Fibroblast of skin of right biceps (primary cell): ENCODE measurements around the gene USP21.
"Not testable (repeated sequence)": the region's sequence is repeated elsewhere in the genome, so short reads cannot be mapped to it uniquely, and the experiment has no call there.

Experiments used
- DNase-seq: peaks from one replicate; pipeline ENCODE4 v3.0.0-alpha.2; 2013

The USP21 gene, protein sequence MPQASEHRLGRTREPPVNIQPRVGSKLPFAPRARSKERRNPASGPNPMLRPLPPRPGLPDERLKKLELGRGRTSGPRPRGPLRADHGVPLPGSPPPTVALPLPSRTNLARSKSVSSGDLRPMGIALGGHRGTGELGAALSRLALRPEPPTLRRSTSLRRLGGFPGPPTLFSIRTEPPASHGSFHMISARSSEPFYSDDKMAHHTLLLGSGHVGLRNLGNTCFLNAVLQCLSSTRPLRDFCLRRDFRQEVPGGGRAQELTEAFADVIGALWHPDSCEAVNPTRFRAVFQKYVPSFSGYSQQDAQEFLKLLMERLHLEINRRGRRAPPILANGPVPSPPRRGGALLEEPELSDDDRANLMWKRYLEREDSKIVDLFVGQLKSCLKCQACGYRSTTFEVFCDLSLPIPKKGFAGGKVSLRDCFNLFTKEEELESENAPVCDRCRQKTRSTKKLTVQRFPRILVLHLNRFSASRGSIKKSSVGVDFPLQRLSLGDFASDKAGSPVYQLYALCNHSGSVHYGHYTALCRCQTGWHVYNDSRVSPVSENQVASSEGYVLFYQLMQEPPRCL

GRCh38 chr1:161159087-161159912 is at the start of gene USP21:
Gene USP21, plus strand, starts transcription at chr1:161159500. Its CDS starts 1,141 bp downstream, at chr1:161160641.
- DNase-seq, result peak; percentile 90

DNA sequence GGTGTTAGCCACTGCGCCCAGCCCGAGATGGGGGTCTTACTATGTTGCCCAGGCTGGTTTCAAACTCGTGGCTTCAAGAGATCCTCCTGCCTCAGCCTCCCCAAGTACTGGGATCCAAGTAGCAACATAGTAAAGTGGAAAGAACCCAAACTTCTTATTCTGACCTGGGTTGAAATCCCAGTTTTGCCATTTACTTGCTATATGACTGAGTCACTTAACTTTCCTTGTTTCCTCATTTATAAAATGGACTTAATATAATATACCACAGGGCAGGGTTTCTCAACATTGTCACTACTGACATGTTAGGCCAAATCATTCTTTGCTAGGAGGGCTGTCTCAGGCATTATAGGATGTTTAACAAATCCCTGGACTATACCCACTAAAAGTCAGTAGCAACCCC is 48.2 kb upstream of the USP21 start:
- no peak for DNase-seq

- no peak for DNase-seq
These were observed 47.8 kb upstream of the USP21 start for GRCh38 chr1:161111527-161111926.

DNA sequence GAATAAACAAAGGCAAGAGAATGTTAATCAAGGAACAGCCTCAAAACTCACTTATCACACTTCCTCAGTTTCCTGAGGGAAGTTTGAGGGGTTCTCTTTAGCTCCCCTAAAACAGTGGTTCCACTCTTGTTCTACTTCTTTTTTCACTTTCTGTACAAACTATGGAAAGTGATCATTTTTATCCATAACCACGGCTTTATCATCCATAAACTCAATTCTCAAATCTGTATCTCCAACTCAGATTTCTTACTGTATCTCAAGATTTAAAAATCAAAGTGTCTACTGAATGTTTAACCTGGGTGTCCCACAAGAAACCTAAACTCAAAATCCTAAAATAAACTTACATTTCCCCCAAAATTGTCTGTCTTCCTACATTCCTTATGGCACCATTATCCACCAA is 45.4 kb upstream of the USP21 start:
- DNase-seq, result no peak

DNA sequence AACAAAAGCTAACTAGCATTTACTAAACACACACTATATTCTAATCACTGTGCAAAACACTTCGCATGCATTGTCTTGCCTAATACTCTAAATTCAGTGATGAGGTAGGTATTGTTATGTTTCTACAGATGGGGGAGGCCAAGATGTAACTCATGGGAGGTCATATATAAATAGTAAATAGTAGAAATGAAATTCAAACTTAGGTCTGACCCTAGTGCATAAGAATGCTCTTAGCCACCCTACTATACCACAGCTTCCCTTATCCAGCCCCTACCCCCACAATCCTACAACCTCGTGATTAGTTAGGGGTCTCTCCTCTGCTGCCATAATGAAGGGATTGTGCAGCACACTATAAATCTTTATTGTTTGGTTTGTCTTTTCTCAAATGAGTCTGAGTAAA is 44.7 kb upstream of the USP21 start:
- DNase-seq, result peak; percentile 25

GRCh38 chr1:161115132-161115711 is 44.1 kb upstream of the USP21 start:
- DNase-seq, result peak; percentile 83

DNA sequence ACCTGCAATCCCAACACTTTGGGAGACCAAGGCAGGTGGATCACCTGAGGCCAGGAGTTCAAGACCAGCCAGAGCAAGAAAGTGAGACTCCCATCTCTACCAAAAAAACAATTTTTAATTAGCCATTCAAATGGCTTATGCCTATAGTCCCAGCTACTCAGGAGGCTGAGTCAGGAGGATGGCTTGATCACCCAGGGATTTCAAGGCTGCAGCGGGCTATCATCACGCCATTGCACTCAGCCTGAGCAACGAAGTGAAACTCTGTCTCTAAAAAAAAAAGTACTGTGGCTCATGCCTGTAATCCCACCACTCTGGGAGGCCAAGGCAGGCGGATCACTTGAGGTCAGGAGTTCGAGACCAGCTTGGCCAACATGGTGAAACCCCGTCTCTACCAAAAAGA is 43.3 kb upstream of the USP21 start:
- not testable (repeated sequence) for DNase-seq

DNA sequence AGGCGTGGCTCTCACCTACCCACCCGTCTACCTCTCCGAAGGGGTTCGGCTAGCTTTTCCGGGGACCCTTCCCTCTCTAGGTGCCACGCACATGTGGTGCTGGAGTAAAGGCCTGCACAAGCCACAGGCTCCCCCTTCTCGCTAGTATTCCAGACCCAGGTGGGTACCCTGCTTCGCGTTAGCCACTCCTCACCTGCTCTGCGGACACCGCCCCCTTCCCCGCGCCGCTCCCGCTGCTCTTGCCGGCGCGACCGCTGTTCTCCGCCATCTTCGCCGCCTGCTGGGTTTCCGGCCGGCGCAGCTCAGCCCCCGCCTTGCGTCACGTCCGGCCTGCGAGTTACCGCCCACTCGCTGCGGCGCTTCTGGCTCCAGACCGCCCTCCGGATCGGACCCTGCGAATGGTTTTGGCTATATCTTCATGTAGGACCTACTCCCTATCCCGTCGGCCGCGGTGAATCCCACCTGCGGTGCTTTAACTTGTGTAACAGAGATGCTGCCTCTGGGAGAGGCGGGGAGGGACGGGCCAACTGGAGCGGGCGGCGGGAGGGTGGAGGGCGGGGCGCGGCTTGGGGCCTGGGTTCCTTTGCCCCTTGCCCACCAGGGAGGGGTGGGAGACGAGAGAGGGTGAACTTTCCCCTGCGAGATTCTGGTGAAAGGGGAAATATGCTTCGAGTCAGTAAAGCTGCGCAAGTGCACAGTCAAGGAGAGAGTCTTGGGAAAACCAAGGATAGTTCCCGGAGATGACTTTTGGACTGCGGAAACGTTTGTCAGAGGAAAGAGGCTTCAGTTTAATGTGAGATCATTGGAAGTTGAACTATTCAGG is 41.3 kb upstream of the USP21 start, which contains the start of the genes NIT1 and PFDN2:
Gene NIT1 (plus strand): TSS at position 347 of the 823 bp plus-strand sequence. CDS start 72 bp downstream, at position 419.
Gene PFDN2 (minus strand): TSS at position 279 of the 823 bp plus-strand sequence. CDS start 11 bp downstream, at position 268.
- peak; percentile 81 for DNase-seq

GRCh38 chr1:161119092-161119903 is 40.0 kb upstream of the USP21 start:
- DNase-seq, result peak; percentile 71

DNA sequence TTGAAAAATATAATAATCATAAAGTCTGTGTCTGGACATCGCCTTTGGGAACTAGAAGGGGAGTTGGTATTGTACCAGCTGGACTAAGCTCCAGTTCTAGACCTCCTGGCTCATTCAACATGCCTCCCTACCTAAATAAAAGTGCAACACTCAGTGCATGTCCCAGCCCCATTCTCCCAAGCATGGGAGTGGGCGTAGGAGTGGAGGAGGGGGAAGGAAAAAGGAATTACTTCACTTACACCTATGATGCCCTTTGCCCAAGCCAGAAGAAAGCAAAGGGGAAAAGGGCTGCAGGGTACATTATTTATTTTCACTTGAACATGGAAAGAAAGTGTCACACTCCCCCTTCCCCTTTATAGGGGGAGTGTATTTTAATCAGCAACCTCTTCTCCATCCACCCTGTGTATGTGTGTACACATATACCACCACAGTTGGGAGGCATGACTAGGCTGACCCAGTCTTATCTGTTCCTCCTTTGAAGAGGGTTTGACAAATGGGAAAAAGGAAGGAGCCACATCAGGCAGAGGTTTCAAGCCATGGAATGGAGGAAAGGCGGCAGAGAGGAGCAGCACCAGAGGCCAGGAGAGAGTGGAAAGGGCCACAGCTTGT is 38.2 kb upstream of the USP21 start:
- no peak for DNase-seq

GRCh38 chr1:161121834-161122233 is 37.5 kb upstream of the USP21 start:
- no peak for DNase-seq

DNA sequence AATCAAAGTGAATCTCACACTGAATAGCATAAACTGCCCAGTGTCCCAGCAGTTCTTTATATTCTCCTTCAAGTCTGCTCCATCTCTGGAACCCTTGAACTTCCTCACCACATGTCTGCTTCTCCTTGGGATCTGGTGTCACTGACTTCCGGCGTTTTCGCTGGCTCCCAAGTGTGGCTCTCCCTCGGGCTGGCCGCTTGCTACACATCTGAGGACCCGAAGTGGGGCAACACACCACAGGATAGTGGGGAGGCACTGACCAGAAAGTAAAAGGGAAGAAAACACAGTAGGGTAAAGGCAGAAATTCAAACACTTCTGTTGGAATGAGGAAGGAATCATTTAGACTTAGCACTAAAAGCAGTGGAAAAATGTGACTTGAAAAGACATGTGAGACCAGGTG is 36.3 kb upstream of the USP21 start:
- no peak for DNase-seq

DNA sequence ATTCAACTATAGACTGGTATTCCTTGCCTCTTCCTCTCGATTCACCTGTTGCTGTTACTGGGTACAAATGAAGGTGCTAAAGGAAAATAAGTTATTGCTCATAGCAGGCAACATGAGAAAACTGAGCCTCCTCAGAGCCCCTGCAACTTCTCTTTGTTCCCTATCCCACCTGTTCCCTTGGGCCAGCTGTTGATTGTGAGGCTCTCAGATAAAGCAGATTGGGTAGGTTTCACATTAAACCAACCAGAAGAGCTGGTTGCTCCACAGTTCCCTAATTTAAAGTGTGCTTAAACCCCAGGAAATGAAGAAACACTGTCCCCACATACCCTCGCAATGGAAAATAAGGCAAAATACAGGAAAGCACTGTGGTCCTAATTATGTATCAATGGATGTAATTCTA is 31.7 kb upstream of the USP21 start:
- DNase-seq, result no peak

DNA sequence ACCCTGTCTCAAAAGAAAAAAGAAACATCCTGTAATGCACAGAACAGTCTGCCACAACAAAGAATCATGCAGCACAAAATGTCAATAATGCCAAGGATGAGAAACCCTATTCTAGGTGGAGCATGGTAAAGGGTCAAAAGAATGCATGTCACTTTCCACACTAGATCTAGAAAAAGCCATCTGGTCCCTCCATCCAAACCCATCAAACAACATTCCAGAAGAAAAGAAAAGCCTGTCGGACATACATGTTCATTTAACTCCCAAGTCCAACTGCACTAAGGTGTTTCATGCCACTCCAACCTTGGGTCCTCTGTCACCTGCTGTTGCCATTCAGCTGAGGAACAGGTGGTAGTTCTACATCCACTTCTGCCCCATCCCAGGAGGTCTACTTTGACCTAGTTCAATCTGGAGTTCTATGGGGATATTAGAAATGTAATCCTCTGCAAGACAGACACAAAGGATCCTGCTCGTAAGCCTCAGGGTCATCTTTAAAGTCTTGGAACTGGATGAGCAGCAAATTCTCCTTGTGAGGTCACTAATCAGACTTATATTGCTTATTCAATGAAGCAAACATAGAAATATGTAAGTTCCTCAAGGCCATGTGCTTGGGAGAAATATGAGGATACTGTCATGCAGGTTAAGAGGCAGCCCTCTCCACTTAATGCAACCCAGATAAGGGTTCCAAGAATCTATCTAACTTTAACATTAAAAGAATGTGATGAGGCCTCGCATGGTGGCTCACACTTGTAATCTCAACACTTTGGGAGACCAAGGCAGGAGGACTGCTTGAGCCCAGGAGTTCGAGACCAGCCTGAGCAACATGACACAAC is 30.5 kb upstream of the USP21 start:
- no peak for DNase-seq

GRCh38 chr1:161130266-161130665 is 29.0 kb upstream of the USP21 start:
- no peak for DNase-seq

DNA sequence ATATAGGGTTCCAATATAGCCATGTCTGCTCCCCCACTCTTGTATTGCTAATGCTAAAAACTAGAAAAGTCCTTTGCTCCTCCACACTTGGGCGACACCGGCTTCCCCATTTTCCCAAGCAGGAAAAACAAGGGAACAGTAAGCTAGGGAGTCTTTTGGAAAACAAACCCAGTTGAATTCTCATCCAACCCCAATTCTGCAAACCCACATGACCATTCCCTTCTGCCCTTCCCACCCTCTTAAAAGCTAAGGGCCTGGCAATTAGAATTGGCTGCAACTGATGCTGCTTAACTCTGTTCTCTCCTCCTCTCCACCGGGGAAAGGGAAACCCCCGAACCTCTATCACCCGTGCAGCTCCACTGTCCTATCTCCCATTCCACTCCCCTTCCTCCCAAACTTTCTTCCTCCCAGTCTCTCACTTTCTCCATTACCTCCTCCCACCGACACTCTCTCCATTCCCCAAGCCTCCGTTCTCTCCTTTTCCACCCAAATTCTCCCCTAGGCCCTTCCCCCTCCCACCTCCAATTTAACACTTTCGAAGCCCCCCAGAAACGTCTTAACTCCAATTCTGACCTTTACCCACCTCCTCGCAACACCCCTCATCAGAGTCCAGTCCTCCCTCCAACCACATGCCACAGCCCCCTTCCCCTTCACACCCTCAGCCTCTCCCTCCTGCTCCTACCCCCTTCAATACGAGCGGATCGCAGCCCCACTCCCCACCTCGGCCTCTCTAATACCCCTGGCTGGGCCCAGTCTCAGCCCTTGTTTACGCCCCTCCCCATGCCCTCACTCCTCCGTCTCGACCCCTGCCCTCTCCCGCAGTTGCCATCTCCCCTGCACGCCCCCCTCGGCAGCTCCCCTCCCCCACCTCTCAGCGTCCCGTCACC is 27.5 kb upstream of the USP21 start:
- peak; percentile 10 for DNase-seq

DNA sequence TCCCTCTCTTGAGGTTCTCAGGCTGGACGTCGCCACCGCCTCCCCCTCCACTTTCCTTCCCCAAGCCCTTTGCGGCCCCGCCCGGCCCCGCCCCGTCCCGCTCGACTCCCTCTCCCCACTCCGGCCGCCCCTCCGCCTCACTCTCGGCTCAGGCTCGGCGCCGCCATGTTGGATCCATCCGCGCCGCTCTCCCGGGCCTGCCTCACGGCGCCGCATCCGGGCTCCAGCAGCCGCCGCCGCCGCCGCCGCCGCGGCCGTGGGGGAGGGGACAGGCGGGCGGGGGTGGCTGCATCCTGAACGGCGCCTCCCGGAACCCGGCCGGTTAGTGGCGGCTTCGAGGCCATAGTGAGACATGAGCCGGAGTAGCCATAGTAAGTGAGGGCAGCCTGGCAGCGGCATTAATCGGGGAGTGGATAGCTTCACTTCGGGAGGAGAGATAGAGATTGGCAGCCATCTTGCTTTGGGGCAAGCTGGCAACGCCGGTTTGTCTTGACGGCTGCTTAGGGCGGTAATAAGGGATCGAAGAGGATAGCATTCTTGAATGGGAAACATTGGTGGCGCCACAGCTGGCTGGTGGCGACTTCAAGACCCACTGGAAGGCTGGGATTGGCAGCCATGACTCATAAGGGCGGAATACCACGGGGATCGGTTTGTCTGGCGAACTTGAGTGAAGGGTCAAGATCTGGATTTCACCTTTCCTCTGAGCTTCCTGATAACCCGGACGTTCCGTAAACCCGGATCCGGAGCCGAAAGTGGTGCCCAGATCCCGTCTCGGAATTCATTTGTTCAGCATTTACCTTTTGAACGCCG is 26.7 kb upstream of the USP21 start, which contains the start of gene DEDD:
Gene DEDD (minus strand): TSS at position 258 of the 810 bp plus-strand sequence. CDS start 8,205 bp downstream, outside the sequence.
- DNase-seq, result peak; percentile 98
